Chondrocyte (in vitro differentiated cells): ENCODE data around the gene MUC21. TPM values are rescaled to one million over a fixed set of nuclear protein-coding genes. Genes with fewer than 3 reads are reported as not detected.

Experiments
- DNase-seq: peaks from one replicate; pipeline ENCODE4 v3.0.0; 2021; ENCODE audit warnings: mixed read lengths, low spot score
- H3K27ac Mint-ChIP-seq: one replicate; pipeline ENCODE4 v1.8.0; 2021; ENCODE audit warnings: mild to moderate bottlenecking, moderate library complexity, mixed read lengths; ENCODE audit not compliant: unreplicated experiment
- H3K27me3 Mint-ChIP-seq: 2 replicates; pipeline ENCODE4 v1.8.0; 2021; ENCODE audit warnings: low read depth, mixed read lengths
- H3K36me3 Mint-ChIP-seq: 2 replicates; pipeline ENCODE4 v1.8.0; 2021; ENCODE audit warnings: low read depth, mixed read lengths
- H3K4me1 Mint-ChIP-seq: 2 replicates; pipeline ENCODE4 v1.8.0; 2021; ENCODE audit warnings: low read depth, mild to moderate bottlenecking, mixed read lengths
- H3K4me3 Mint-ChIP-seq: one replicate; pipeline ENCODE4 v1.8.0; 2021; ENCODE audit warnings: mild to moderate bottlenecking, moderate library complexity, mixed read lengths; ENCODE audit not compliant: unreplicated experiment
- H3K9me3 Mint-ChIP-seq: 2 replicates; pipeline ENCODE4 v1.8.0; 2021; ENCODE audit warnings: low read depth, mixed read lengths
- total RNA-seq: library from RNA; stranded (reverse); gene quantifications from 3 replicates; pipeline ENCODE4 v1.2.1, GENCODE V29; 2021
- TF ChIP-seq, protein P1 (sequence below): fragments of 200-600 bp; sonication (generic); IDR thresholded peaks from 2 replicates; pipeline ENCODE4 v1.5.0; 2021; ENCODE audit warnings: antibody characterized with exemption, mild to moderate bottlenecking, moderate library complexity

MUC21 gene
- total RNA-seq, 1 donor from 2014 or later, result not detected

DNA sequence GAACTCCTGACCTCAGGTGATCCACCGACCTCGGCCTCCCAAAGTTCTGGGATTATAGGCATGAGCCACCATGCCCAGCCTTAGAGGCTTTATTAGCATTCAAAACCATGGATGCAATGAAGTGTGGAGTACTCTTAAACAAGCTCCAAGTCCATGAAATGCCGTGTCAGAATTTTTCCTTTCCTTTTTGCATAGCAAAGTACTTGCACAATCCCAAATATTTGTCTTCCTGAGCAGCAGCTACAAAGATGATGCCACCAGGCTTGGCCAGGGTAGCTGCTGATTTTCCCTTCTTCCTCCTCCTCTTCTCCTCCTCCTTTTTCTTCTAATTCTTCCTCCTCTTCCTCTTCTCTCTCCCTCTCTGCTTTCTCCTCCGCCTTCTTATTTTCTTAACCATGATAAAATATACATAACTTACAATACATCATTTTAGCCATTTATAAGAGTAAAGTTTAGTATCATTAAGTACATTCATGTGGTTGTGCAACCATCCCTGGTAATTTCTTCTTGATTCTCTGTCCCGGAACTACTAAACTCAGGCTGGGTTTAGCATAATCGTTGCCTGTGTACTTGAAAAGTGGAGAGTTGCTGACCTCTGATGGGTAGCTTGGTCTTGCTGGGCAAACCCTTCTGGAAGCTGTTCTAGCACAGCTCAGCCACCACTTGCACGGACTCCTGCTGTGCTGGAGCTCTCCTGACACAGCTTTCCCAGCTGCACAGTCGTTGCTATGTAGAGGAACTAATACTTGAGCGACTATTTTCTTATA is 22.4 kb upstream of the MUC21 start:
- H3K36me3 Mint-ChIP-seq, result no peaks in the 10 kb centered on the region
- H3K27me3 Mint-ChIP-seq, result peaks cover 21% of the 10 kb centered on the region
- no peaks in the 10 kb centered on the region for H3K9me3 Mint-ChIP-seq
- no peak for DNase-seq
- H3K4me3 Mint-ChIP-seq, result no peak overlapping the region
- H3K4me1 Mint-ChIP-seq, result peaks cover 6% of the 10 kb centered on the region
- TF ChIP-seq, protein P1, sequence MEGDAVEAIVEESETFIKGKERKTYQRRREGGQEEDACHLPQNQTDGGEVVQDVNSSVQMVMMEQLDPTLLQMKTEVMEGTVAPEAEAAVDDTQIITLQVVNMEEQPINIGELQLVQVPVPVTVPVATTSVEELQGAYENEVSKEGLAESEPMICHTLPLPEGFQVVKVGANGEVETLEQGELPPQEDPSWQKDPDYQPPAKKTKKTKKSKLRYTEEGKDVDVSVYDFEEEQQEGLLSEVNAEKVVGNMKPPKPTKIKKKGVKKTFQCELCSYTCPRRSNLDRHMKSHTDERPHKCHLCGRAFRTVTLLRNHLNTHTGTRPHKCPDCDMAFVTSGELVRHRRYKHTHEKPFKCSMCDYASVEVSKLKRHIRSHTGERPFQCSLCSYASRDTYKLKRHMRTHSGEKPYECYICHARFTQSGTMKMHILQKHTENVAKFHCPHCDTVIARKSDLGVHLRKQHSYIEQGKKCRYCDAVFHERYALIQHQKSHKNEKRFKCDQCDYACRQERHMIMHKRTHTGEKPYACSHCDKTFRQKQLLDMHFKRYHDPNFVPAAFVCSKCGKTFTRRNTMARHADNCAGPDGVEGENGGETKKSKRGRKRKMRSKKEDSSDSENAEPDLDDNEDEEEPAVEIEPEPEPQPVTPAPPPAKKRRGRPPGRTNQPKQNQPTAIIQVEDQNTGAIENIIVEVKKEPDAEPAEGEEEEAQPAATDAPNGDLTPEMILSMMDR, result no peak
- no peak overlapping the region for H3K27ac Mint-ChIP-seq

DNA sequence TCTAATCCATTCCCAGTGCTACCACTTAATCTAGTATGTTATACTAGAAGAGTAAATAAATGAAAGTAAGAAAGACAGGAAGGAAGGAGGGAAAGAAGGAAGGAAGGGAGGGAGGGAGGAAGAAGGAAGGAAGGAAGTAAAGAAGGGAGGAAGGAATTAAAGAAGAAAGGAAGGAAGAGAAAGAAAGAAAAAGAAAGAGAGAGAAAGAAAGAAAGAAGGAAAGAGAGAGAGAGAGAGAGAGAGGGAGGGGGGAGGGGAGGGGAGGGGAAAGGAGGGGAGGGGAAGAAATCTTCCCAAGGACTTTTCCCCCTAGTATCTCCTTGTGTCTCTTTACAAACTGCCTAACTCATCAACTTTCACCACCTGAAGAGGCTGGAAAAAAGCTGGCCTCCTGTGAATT is 20.8 kb upstream of the MUC21 start:
- H3K27me3 Mint-ChIP-seq, result peaks cover 17% of the 10 kb centered on the region
- no peak overlapping the region for H3K27ac Mint-ChIP-seq
- H3K4me1 Mint-ChIP-seq, result peaks cover 6% of the 10 kb centered on the region
- TF ChIP-seq, protein P1, result no peak
- H3K36me3 Mint-ChIP-seq, result no peaks in the 10 kb centered on the region
- H3K4me3 Mint-ChIP-seq, result no peak overlapping the region
- no peak for DNase-seq
- H3K9me3 Mint-ChIP-seq, result no peaks in the 10 kb centered on the region

DNA sequence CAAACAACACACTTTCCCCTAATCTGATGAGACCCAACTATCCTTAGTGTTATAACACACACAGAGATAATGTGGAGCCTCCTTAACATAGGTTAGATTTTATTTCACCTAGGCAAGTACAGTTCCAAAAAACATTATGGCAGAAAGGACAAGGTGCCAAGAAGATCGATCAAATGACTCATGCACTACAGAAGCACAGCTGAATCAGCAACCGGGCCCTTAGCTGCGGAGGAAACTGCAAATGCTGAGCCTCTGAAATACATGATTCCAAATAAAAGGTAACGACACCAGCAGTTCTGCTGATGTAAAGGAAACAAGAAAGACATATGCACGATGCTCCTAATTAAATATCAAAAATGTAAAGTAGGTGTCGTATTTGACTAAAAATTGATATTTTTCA is 19.9 kb upstream of the MUC21 start:
- Mint-ChIP-seq H3K4me1 (peaks cover 6% of the 10 kb centered on the region), H3K9me3 (no peaks in the 10 kb centered on the region), H3K27ac (no peak overlapping the region), H3K4me3 (no peak overlapping the region), H3K36me3 (no peaks in the 10 kb centered on the region), H3K27me3 (peaks cover 17% of the 10 kb centered on the region)
- TF ChIP-seq, protein P1, result no peak
- DNase-seq, result no peak

DNA sequence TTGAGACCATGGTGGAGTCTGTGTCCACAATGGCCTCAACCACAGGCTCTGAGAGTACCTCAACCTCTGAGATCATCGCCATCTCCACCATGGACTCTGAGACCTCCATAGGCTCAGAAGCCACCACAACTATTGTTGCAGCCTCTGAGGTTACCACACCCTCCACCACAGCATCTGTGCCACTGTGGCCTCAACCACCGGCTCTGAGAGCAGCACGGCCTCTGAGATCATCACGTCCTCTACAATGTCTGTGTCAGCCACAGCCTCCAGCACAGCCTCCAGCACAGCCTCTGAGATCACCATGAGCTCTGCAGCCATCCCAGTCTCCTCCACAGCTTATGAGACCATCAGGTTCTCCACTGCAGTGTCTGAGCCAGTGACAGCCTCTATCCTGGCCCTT is 19.4 kb upstream of the MUC21 start:
- H3K27me3 Mint-ChIP-seq, result peaks cover 16% of the 10 kb centered on the region
- H3K36me3 Mint-ChIP-seq, result no peaks in the 10 kb centered on the region
- TF ChIP-seq, protein P1, result no peak
- no peak for DNase-seq
- no peak overlapping the region for H3K4me3 Mint-ChIP-seq
- no peak overlapping the region for H3K27ac Mint-ChIP-seq
- H3K4me1 Mint-ChIP-seq, result peaks cover 6% of the 10 kb centered on the region
- H3K9me3 Mint-ChIP-seq, result no peaks in the 10 kb centered on the region

DNA sequence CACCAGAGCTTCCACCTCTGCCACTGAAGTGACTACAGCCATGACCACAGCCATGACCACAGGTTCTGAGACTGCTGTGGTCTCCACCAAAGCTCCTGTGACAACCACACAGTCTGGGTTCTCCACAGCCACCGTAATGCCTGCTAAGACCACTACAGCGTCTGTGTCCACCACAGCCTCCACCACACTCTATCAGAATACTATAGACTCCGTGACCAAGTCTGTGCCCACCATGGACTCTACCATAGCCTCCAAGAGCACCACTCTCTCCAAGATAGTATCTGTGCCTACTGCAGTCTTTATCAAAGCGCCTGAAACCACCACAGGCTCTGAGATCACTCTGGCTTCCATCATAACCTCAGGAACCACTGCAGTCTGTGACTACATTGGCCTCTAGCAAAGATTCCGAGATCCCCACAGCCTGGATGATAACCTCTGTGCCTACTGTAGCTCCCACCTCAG is 18.3 kb upstream of the MUC21 start:
- Mint-ChIP-seq H3K27ac (no peak overlapping the region), H3K4me1 (peaks cover 6% of the 10 kb centered on the region), H3K36me3 (no peaks in the 10 kb centered on the region), H3K9me3 (no peaks in the 10 kb centered on the region), H3K27me3 (peaks cover 16% of the 10 kb centered on the region), H3K4me3 (no peak overlapping the region)
- no peak for DNase-seq
- TF ChIP-seq, protein P1, result no peak
